HepG2 (cell line): ENCODE data around the gene TGFBR1. TPM values are rescaled to one million over a fixed set of nuclear protein-coding genes. Genes with fewer than 3 reads are reported as not detected.

Experiments used
- ATAC-seq: fragments of 200-7000 bp; cut with Tn5 transposase; 3 replicates; pipeline ENCODE4 v1.9.1; 2020; ENCODE audit warnings: mild to moderate bottlenecking, moderate library complexity
- BruUV-seq: library from RNA; stranded (reverse); fragments of 400-500 nt; replicated peaks from 2 replicates; lab custom pipeline; 2021; lab: Mats Ljungman, UMichigan
- CTCF ChIA-PET: fragments of 300-600 bp; formaldehyde crosslinking; extraction: SDS; loops from one replicate; lab custom pipeline; 2021; ENCODE audit warnings: low total read pairs, inconsistent platforms, low intra/inter-chr PET ratio; lab: Yijun Ruan, JAX
- POLR2A ChIA-PET: fragments of 350-600 bp; sonication (Branson Sonifier 250); formaldehyde crosslinking; loops from one replicate; lab custom pipeline; 2020; ENCODE audit warnings: antibody characterized with exemption, inconsistent platforms; lab: Yijun Ruan, JAX
- DNase-seq: peaks from one replicate; pipeline ENCODE4 v3.0.0-alpha.2; 2015; ENCODE audit warnings: low spot score
- FAIRE-seq: peaks from 3 replicates; lab custom pipeline; 2011; peaks lifted over from hg19 to GRCh38; lab: Jason Lieb, UNC
- H2AFZ ChIP-seq: one replicate; pipeline ENCODE4 v1.6.1; 2011; ENCODE audit warnings: low read length, inconsistent platforms
- H3K27ac ChIP-seq: fragments of 300-600 bp; 3 replicates; pipeline ENCODE4 v1.8.0; 2011; ENCODE audit warnings: mixed run types, mild to moderate bottlenecking, mixed read lengths, low read length, inconsistent platforms; ENCODE audit not compliant: insufficient read depth; ENCODE audit errors: extremely low read length
- H3K27me3 ChIP-seq, 2 experiments: fragments of 200-600 bp in 1 of 2; 2 replicates in 1 of 2; 3 replicates in 1 of 2; pipeline versions ENCODE4 v1.6.0 to v1.8.0; 2011; ENCODE audit warnings: low read length in 2 of 2, mild to moderate bottlenecking in 2 of 2, moderate library complexity in 2 of 2, inconsistent platforms in 1 of 2; ENCODE audit not compliant: insufficient read depth in 2 of 2, control insufficient read depth in 1 of 2
- H3K36me3 ChIP-seq, 2 experiments: fragments of 200-600 bp in 1 of 2; replicated peaks in 1 of 2; 2 replicates in 1 of 2; 3 replicates in 1 of 2; pipeline versions ENCODE4 v1.5.1 to v1.8.0; 2011; ENCODE audit warnings: low read length in 2 of 2, inconsistent platforms in 1 of 2; ENCODE audit not compliant: insufficient read depth in 2 of 2, control insufficient read depth in 1 of 2
- H3K4me1 ChIP-seq: 2 replicates; pipeline ENCODE4 v1.5.1; 2012; ENCODE audit warnings: low read length, inconsistent platforms; ENCODE audit not compliant: insufficient read depth
- H3K4me2 ChIP-seq: 2 replicates; pipeline ENCODE4 v1.6.0; 2011; ENCODE audit warnings: low read depth, low read length, inconsistent platforms
- H3K4me3 ChIP-seq, 3 experiments: fragments of 200-600 bp in 1 of 3; sonication (generic), shearing (Covaris generic) in 1 of 3; replicated peaks in 1 of 3; 2 replicates each; pipeline ENCODE4 v1.5.1; 2011 to 2016; ENCODE audit warnings: low read length in 3 of 3, inconsistent platforms in 2 of 3, low read depth in 2 of 3, mild to moderate bottlenecking in 2 of 3, control low read depth in 1 of 3, mixed read lengths in 1 of 3; ENCODE audit not compliant: insufficient read depth in 1 of 3
- H3K79me2 ChIP-seq: one replicate; pipeline ENCODE4 v1.6.1; 2011; ENCODE audit warnings: low read length, inconsistent platforms; ENCODE audit not compliant: insufficient read depth
- H3K9ac ChIP-seq: 2 replicates; pipeline ENCODE4 v1.6.0; 2011; ENCODE audit warnings: mild to moderate bottlenecking, low read depth, low read length, inconsistent platforms; ENCODE audit not compliant: insufficient read depth
- H3K9me3 ChIP-seq: 2 replicates; pipeline ENCODE4 v1.5.1; 2012; ENCODE audit warnings: mild to moderate bottlenecking, low read length
- H4K20me1 ChIP-seq: 2 replicates; pipeline ENCODE4 v1.6.0; 2011; ENCODE audit warnings: inconsistent platforms, mild to moderate bottlenecking, low read length, moderate library complexity; ENCODE audit not compliant: insufficient read depth
- ARID2 ChIP-seq: sonication (generic); formaldehyde crosslinking; IDR thresholded peaks from 2 replicates; pipeline ENCODE4 v1.8.1; 2022; ENCODE audit warnings: mild to moderate bottlenecking, missing genetic modification reagents, borderline replicate concordance
- HCFC1 ChIP-seq: fragments of 150-350 bp; IDR thresholded peaks from 2 replicates; pipeline ENCODE4 v1.6.1; 2014; ENCODE audit warnings: low read depth, low read length
- IKZF4 ChIP-seq: sonication (generic); formaldehyde crosslinking; IDR thresholded peaks from 2 replicates; pipeline ENCODE4 v1.5.1; 2020; ENCODE audit warnings: borderline replicate concordance, mild to moderate bottlenecking, low read depth, missing genetic modification reagents; ENCODE audit errors: not compliant biosample characterization
- NCOA2 ChIP-seq: sonication (generic); formaldehyde crosslinking; IDR thresholded peaks from 2 replicates; pipeline ENCODE4 v1.8.0; 2022; ENCODE audit warnings: inconsistent platforms
- SMARCE1 ChIP-seq: fragments of 450-650 bp; IDR thresholded peaks from 2 replicates; pipeline ENCODE4 v1.6.1; 2017; ENCODE audit warnings: borderline replicate concordance
- ZFP90 ChIP-seq: sonication (generic); formaldehyde crosslinking; IDR thresholded peaks from 2 replicates; pipeline ENCODE4 v1.8.0; 2022; ENCODE audit warnings: missing genetic modification reagents, mild to moderate bottlenecking, inconsistent platforms, borderline replicate concordance
- WGBS: methylation state at CpG from one replicate; pipeline ENCODE4 v1.1.6; 2017; ENCODE audit warnings: low lambda C conversion rate; 5-methylcytosine and 5-hydroxymethylcytosine counted together
- in situ Hi-C: cut with HindIII; loops from 2 replicates; pipeline ENCODE4 v1.10.0; 2017; ENCODE audit warnings: low pct_unique_long_range_greater_than_20kb; ENCODE audit not compliant: extremely low pct_ligation_motif_present
- intact Hi-C: fragments of 100-400 bp; cut with micrococcal nuclease; formaldehyde crosslinking; loops from one replicate; pipeline ENCODE4 v1.10.0; 2022; ENCODE audit not compliant: unreplicated experiment
- polyA plus RNA-seq, 8 experiments: library from polyadenylated mRNA; depleted of rRNA in 3 of 8; stranded (reverse) in 7 of 8; unstranded in 1 of 8; fragments of >200 nt; fragmentation: Illumina TruSeq in 4 of 8; extraction: Trizol in 4 of 8; gene quantifications; 2 replicates each; pipeline versions ENCODE4 v1.2.1 to v1.2.3, GENCODE V29; 2011 to 2016; ENCODE audit warnings: low read depth in 4 of 8, missing spikeins in 1 of 8, mixed read lengths in 1 of 8; ENCODE audit not compliant: insufficient read depth in 1 of 8
- total RNA-seq, 5 experiments: library from RNA; depleted of rRNA; stranded (reverse); fragments of >200 nt; fragmentation: Illumina TruSeq; extraction: Trizol; gene quantifications; 2 replicates each; pipeline ENCODE4 v1.2.3, GENCODE V29; 2016; ENCODE audit warnings: low read depth in 1 of 5
- TF ChIP-seq, protein P1 (sequence below), 2 experiments: sonication (generic) in 1 of 2; formaldehyde crosslinking in 1 of 2; IDR thresholded peaks; 2 replicates each; pipeline versions ENCODE4 v1.4.0 to v1.6.1; 2016 to 2020; ENCODE audit warnings: borderline replicate concordance in 1 of 2, low read depth in 1 of 2, mild to moderate bottlenecking in 1 of 2, missing genetic modification reagents in 1 of 2
- TF ChIP-seq, protein P2 (sequence below): sonication (generic); formaldehyde crosslinking; IDR thresholded peaks from 2 replicates; pipeline ENCODE4 v1.5.1; 2020; ENCODE audit warnings: missing genetic modification reagents, mild to moderate bottlenecking, borderline replicate concordance
- TF ChIP-seq, protein P3 (sequence below): IDR thresholded peaks from 2 replicates; pipeline ENCODE4 v1.6.1; 2018; ENCODE audit warnings: missing genetic modification reagents, mild to moderate bottlenecking, missing compliant biosample characterization
- TF ChIP-seq, protein P4 (sequence below): sonication (generic); formaldehyde crosslinking; IDR thresholded peaks from 2 replicates; pipeline ENCODE4 v1.5.1; 2020; ENCODE audit warnings: missing genetic modification reagents, mild to moderate bottlenecking, borderline replicate concordance
- TF ChIP-seq, protein P5 (sequence below): sonication (generic); formaldehyde crosslinking; IDR thresholded peaks from 2 replicates; pipeline ENCODE4 v1.9.0; 2022; ENCODE audit warnings: low read depth, missing genetic modification reagents

Gene TGFBR1
- total and polyA plus RNA-seq, 2 of the 13 experiments (the other 11 are each of a cell fraction or from before 2014, with no cell fraction given), result 16.8 to 23.9 TPM

DNA sequence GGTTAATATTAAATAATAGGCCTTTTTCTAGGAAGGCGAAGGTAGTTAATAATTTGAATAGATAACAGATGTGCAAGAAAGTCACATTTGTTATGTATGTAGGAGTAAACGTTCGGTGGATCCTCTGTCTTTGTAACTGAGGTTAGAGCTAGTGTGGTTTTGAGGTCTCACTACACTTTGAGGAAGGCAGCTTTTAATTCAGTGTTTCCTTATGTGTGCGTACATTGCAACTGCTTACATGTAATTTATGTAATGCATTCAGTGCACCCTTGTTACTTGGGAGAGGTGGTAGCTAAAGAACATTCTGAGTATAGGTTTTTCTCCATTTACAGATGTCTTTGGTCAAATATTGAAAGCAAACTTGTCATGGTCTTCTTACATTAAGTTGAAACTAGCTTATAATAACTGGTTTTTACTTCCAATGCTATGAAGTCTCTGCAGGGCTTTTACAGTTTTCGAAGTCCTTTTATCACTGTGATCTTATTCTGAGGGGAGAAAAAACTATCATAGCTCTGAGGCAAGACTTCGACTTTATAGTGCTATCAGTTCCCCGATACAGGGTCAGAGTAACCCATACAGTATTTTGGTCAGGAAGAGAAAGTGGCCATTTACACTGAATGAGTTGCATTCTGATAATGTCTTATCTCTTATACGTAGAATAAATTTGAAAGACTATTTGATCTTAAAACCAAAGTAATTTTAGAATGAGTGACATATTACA, 45.7 kb downstream of the TGFBR1 start:
- POLR2A ChIA-PET, result no interaction called here
- in situ Hi-C loops, result loop anchor here (25.0 kb wide), 1 partner anchor 1437 kb away; the partner anchor contains the start of gene CAVIN4
- BruUV-seq, result no TSS peak
- TF ChIP-seq ARID2 (CRISPR knock-in tag) (no peak), NCOA2 (CRISPR knock-in tag) (no peak), ZFP90 (no peak), SMARCE1 (no peak), IKZF4 (CRISPR knock-in tag) (no peak), HCFC1 (no peak)
- TF ChIP-seq, protein P1, sequence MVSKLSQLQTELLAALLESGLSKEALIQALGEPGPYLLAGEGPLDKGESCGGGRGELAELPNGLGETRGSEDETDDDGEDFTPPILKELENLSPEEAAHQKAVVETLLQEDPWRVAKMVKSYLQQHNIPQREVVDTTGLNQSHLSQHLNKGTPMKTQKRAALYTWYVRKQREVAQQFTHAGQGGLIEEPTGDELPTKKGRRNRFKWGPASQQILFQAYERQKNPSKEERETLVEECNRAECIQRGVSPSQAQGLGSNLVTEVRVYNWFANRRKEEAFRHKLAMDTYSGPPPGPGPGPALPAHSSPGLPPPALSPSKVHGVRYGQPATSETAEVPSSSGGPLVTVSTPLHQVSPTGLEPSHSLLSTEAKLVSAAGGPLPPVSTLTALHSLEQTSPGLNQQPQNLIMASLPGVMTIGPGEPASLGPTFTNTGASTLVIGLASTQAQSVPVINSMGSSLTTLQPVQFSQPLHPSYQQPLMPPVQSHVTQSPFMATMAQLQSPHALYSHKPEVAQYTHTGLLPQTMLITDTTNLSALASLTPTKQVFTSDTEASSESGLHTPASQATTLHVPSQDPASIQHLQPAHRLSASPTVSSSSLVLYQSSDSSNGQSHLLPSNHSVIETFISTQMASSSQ (IDR thresholded peaks at IDR 0.05; ENCODE audit: low read depth), result no peak
- TF ChIP-seq, protein P1 (CRISPR knock-in tag; IDR thresholded peaks at IDR 0.05; ENCODE audit: borderline replicate concordance), result no peak
- TF ChIP-seq, protein P2, sequence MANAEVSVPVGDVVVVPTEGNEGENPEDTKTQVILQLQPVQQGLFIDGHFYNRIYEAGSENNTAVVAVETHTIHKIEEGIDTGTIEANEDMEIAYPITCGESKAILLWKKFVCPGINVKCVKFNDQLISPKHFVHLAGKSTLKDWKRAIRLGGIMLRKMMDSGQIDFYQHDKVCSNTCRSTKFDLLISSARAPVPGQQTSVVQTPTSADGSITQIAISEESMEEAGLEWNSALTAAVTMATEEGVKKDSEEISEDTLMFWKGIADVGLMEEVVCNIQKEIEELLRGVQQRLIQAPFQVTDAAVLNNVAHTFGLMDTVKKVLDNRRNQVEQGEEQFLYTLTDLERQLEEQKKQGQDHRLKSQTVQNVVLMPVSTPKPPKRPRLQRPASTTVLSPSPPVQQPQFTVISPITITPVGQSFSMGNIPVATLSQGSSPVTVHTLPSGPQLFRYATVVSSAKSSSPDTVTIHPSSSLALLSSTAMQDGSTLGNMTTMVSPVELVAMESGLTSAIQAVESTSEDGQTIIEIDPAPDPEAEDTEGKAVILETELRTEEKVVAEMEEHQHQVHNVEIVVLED, result no peak
- TF ChIP-seq, protein P3, sequence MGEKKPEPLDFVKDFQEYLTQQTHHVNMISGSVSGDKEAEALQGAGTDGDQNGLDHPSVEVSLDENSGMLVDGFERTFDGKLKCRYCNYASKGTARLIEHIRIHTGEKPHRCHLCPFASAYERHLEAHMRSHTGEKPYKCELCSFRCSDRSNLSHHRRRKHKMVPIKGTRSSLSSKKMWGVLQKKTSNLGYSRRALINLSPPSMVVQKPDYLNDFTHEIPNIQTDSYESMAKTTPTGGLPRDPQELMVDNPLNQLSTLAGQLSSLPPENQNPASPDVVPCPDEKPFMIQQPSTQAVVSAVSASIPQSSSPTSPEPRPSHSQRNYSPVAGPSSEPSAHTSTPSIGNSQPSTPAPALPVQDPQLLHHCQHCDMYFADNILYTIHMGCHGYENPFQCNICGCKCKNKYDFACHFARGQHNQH (CRISPR knock-in tag), result no peak
- TF ChIP-seq, protein P4, sequence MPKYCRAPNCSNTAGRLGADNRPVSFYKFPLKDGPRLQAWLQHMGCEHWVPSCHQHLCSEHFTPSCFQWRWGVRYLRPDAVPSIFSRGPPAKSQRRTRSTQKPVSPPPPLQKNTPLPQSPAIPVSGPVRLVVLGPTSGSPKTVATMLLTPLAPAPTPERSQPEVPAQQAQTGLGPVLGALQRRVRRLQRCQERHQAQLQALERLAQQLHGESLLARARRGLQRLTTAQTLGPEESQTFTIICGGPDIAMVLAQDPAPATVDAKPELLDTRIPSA, result no peak
- TF ChIP-seq, protein P5, sequence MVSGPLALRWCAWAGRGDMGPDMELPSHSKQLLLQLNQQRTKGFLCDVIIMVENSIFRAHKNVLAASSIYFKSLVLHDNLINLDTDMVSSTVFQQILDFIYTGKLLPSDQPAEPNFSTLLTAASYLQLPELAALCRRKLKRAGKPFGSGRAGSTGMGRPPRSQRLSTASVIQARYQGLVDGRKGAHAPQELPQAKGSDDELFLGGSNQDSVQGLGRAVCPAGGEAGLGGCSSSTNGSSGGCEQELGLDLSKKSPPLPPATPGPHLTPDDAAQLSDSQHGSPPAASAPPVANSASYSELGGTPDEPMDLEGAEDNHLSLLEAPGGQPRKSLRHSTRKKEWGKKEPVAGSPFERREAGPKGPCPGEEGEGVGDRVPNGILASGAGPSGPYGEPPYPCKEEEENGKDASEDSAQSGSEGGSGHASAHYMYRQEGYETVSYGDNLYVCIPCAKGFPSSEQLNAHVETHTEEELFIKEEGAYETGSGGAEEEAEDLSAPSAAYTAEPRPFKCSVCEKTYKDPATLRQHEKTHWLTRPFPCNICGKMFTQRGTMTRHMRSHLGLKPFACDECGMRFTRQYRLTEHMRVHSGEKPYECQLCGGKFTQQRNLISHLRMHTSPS (CRISPR knock-in tag), result no peak

More for the DNA sequence above, 45.7 kb downstream of the TGFBR1 start:
- no peak for FAIRE-seq
- intact Hi-C loops, result no loop called here
- no peaks in the 10 kb centered on the region for H3K27me3 ChIP-seq
- no peak overlapping the region for H3K27ac ChIP-seq
- no peak overlapping the region for H3K4me3 ChIP-seq
- no peak overlapping the region for H3K4me2 ChIP-seq
- H2AFZ ChIP-seq, result no peak overlapping the region
- DNase-seq, result no peak
- H3K9me3 ChIP-seq, result no peaks in the 10 kb centered on the region
- no peaks in the 10 kb centered on the region for H4K20me1 ChIP-seq
- CTCF ChIA-PET, result no interaction called here
- no peak overlapping the region for H3K9ac ChIP-seq
- WGBS, result 94% methylated on average over 8 of the region's 8 CpGs
- ATAC-seq, result no peak
- H3K36me3 ChIP-seq, result peaks cover 2 to 13% of the 10 kb centered on the region in 2 experiments; a peak in 4 of 5 replicates
- H3K79me2 ChIP-seq, result no peaks in the 10 kb centered on the region
- H3K4me1 ChIP-seq, result no peaks in the 10 kb centered on the region
